A673 (cell line): Measurements from ENCODE around the gene F13A1.

Experiments
- CTCF ChIP-seq: fragments of 300-800, 200-600 bp; sonication (generic); conservative IDR thresholded peaks from 2 replicates; pipeline ENCODE4 v1.5.1; 2017; ENCODE audit warnings: low read depth, mild to moderate bottlenecking, antibody characterized with exemption, low read length, moderate library complexity, mixed read lengths
- EZH2 ChIP-seq: fragments of 200-600 bp; sonication (generic); IDR thresholded peaks from 2 replicates; pipeline ENCODE4 v1.6.1; 2017; ENCODE audit warnings: borderline replicate concordance, low read depth, mild to moderate bottlenecking, mixed read lengths, antibody characterized with exemption, low read length; ENCODE audit not compliant: poor library complexity, severe bottlenecking

- no peak for TF ChIP-seq CTCF
- no peak for TF ChIP-seq EZH2
Observed at GRCh38 chr6:6244624-6245023, 75.8 kb downstream of the F13A1 start.
